Endothelial cell of umbilical vein (primary cell): Measurements from ENCODE around the gene PPP1R7. TPM values are rescaled to one million over a fixed set of nuclear protein-coding genes. Genes with fewer than 3 reads are reported as not detected.

Experiments
- BruUV-seq: library from RNA; stranded (reverse); fragments of 400-500 nt; replicated peaks from 2 replicates; lab custom pipeline; 2021; lab: Mats Ljungman, UMichigan
- CTCF ChIA-PET: fragments of 300-600, 350-600 bp; sonication (Branson Sonifier 250); formaldehyde crosslinking; loops from one replicate; lab custom pipeline; 2021; ENCODE audit warnings: antibody characterized with exemption, inconsistent platforms; lab: Charles Lee
- POLR2A ChIA-PET: fragments of 300-600, 350-600 bp; sonication (Branson Sonifier 250); formaldehyde crosslinking; loops from one replicate; lab custom pipeline; 2021; ENCODE audit warnings: antibody characterized with exemption, inconsistent platforms; lab: Charles Lee
- DNase-seq: peaks from one replicate; pipeline ENCODE4 v3.0.0-alpha.2; 2011; ENCODE audit warnings: low read depth, low spot score
- FAIRE-seq: peaks from 2 replicates; lab custom pipeline; 2011; peaks lifted over from hg19 to GRCh38; lab: Jason Lieb, UNC
- H2AFZ ChIP-seq: 2 replicates; pipeline ENCODE4 v1.6.0; 2012; ENCODE audit warnings: low read depth, low read length, control low read depth, inconsistent platforms
- H3K27ac ChIP-seq: 2 replicates; pipeline ENCODE4 v1.5.1; 2011; ENCODE audit warnings: low read depth, mild to moderate bottlenecking, control low read depth, low read length, moderate library complexity; ENCODE audit not compliant: insufficient read depth
- H3K27me3 ChIP-seq, 2 experiments: 2 replicates each; pipeline versions ENCODE4 v1.6.0 to v1.6.1; 2011; ENCODE audit warnings: low read length in 2 of 2, mixed read lengths in 1 of 2; ENCODE audit not compliant: control insufficient read depth in 2 of 2, insufficient read depth in 2 of 2
- H3K36me3 ChIP-seq, 2 experiments: 2 replicates in 1 of 2; 3 replicates in 1 of 2; pipeline ENCODE4 v1.5.1; 2011; ENCODE audit warnings: low read length in 2 of 2, mild to moderate bottlenecking in 1 of 2, moderate library complexity in 1 of 2; ENCODE audit not compliant: control insufficient read depth in 2 of 2, insufficient read depth in 2 of 2; ENCODE audit errors: extremely low read depth in 1 of 2
- H3K4me1 ChIP-seq: 3 replicates; pipeline ENCODE4 v1.5.1; 2011; ENCODE audit warnings: mild to moderate bottlenecking, low read length; ENCODE audit not compliant: control insufficient read depth, insufficient read depth; ENCODE audit errors: extremely low read depth
- H3K4me2 ChIP-seq: 2 replicates; pipeline ENCODE4 v1.6.1; 2011; ENCODE audit warnings: low read length, control low read depth, mixed read lengths; ENCODE audit not compliant: insufficient read depth
- H3K4me3 ChIP-seq, 3 experiments: fragments of 200-600 bp in 1 of 3; sonication (generic), shearing (Covaris generic) in 1 of 3; replicated peaks in 1 of 3; 2 replicates each; pipeline ENCODE4 v1.5.1; 2011 to 2016; ENCODE audit warnings: control low read depth in 3 of 3, low read length in 3 of 3, mild to moderate bottlenecking in 2 of 3, inconsistent platforms in 1 of 3, low read depth in 1 of 3, moderate library complexity in 1 of 3; ENCODE audit not compliant: insufficient read depth in 1 of 3
- H3K79me2 ChIP-seq: 2 replicates; pipeline ENCODE4 v1.6.0; 2012; ENCODE audit warnings: low read length, inconsistent platforms; ENCODE audit not compliant: control insufficient read depth, insufficient read depth
- H3K9ac ChIP-seq: replicated peaks from 2 replicates; pipeline ENCODE3; 2011; ENCODE audit warnings: low read length, control low read depth; ENCODE audit not compliant: insufficient read depth; ENCODE audit errors: extremely low read depth
- H3K9me1 ChIP-seq: replicated peaks from 3 replicates; pipeline ENCODE4 v1.6.0; 2011; ENCODE audit warnings: mild to moderate bottlenecking, low read length; ENCODE audit not compliant: control insufficient read depth, insufficient read depth; ENCODE audit errors: extremely low read depth
- H3K9me3 ChIP-seq: replicated peaks from 2 replicates; pipeline ENCODE4 v1.5.1; 2012; ENCODE audit warnings: low read length, inconsistent platforms; ENCODE audit not compliant: control insufficient read depth, insufficient read depth
- H4K20me1 ChIP-seq: replicated peaks from 2 replicates; pipeline ENCODE3; 2011; ENCODE audit warnings: mild to moderate bottlenecking, low read length; ENCODE audit not compliant: control insufficient read depth, insufficient read depth; ENCODE audit errors: extremely low read depth
- EZH2 ChIP-seq: IDR thresholded peaks from 2 replicates; pipeline ENCODE4 v1.6.1; 2012; ENCODE audit warnings: borderline replicate concordance, low read depth, mild to moderate bottlenecking, moderate library complexity, low read length, inconsistent platforms; ENCODE audit not compliant: severe bottlenecking
- JUN ChIP-seq: IDR thresholded peaks from 2 replicates; pipeline ENCODE4 v1.6.1; 2011; ENCODE audit warnings: borderline replicate concordance, low read depth; ENCODE audit not compliant: insufficient read length, insufficient read depth
- MYC ChIP-seq: IDR thresholded peaks from one replicate; pipeline ENCODE4 v1.6.1; 2011; ENCODE audit warnings: mild to moderate bottlenecking, low read depth, low read length
- POLR2A ChIP-seq: IDR thresholded peaks from 2 replicates; pipeline ENCODE4 v1.6.1; 2012; ENCODE audit warnings: low read depth, mild to moderate bottlenecking, control low read depth, low read length
- POLR2AphosphoS5 ChIP-seq: IDR thresholded peaks from 2 replicates; pipeline ENCODE4 v1.6.1; 2012; ENCODE audit warnings: low read depth, mild to moderate bottlenecking, control low read depth, low read length, moderate library complexity; ENCODE audit not compliant: insufficient read depth
- dilution Hi-C: fragments of 300-500 bp; cut with MboI; formaldehyde crosslinking; loops from one replicate; pipeline ENCODE4 v1.15.0; 2019; ENCODE audit warnings: low sequenced_read_pairs; ENCODE audit not compliant: extremely low pct_ligation_motif_present
- intact Hi-C: fragments of 100-400 bp; cut with micrococcal nuclease; formaldehyde crosslinking; loops from one replicate; pipeline ENCODE4 v1.10.0; 2022
- polyA plus RNA-seq, 4 experiments: library from polyadenylated mRNA; depleted of rRNA in 3 of 4; stranded (reverse) in 3 of 4; unstranded in 1 of 4; fragments of >200 nt; gene quantifications; 2 replicates each; pipeline versions ENCODE4 v1.2.1 to v1.2.3, GENCODE V29; 2011 to 2012; ENCODE audit warnings: missing spikeins in 1 of 4
- total RNA-seq: library from RNA; stranded (reverse); gene quantifications from 2 replicates; pipeline ENCODE4 v1.2.3, GENCODE V29; 2021
- TF ChIP-seq, protein P1 (sequence below), 2 donors: IDR thresholded peaks; 1 replicate in 1 of 2; 2 replicates in 1 of 2; pipeline ENCODE4 v1.5.1; 2011; ENCODE audit warnings: low read length in 2 of 2, mild to moderate bottlenecking in 2 of 2, moderate library complexity in 2 of 2, control low read depth in 1 of 2, inconsistent platforms in 1 of 2, low read depth in 1 of 2; ENCODE audit not compliant: insufficient read depth in 1 of 2; ENCODE audit errors: extremely low read depth in 1 of 2
- TF ChIP-seq, protein P2 (sequence below): IDR thresholded peaks from 2 replicates; pipeline ENCODE4 v1.6.1; 2011; ENCODE audit not compliant: insufficient read depth, insufficient read length

PPP1R7 gene
- total and polyA plus RNA-seq, 2 donors (not counting 3 experiments of a cell fraction or from before 2014, with no cell fraction given) = 30.3 to 60.8 TPM

DNA sequence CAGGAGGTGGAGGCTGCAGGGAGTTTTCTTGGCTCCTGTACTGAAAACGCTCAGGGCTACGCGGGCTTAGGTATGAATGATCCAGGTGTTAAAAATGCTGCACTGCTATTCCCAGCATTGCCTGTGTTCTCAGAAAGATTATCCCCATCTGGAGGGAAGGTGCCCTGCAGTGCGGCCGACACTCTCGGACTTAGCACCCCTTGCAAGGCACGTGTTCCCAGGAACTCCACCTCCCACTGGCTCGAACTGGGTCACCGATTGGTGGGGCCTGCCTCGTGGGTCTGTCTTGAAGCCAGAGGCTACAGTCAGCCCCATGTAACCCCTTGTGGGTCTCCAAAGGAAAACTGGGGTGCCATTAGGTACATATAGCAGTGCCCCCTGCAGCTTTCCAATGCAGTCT, 63.9 kb downstream of the PPP1R7 start:
- Histone ChIP-seq H3K9ac (no peak overlapping the region), H3K4me1 (peaks cover 5% of the 10 kb centered on the region), H3K36me3 (no peaks in the 10 kb centered on the region), H3K9me3 (no peaks in the 10 kb centered on the region), H3K9me1 (no peaks in the 10 kb centered on the region), H3K27me3 (no peaks in the 10 kb centered on the region), H3K4me3 (no peak overlapping the region), H3K4me2 (no peak overlapping the region), H3K27ac (no peak overlapping the region), H2AFZ (no peak overlapping the region), H3K79me2 (no peaks in the 10 kb centered on the region), H4K20me1 (no peaks in the 10 kb centered on the region)
- dilution Hi-C loops = no loop called here
- DNase-seq (no peak), FAIRE-seq (no peak)
- no TSS peak for BruUV-seq
- intact Hi-C loops = loop anchor here (10.0 kb wide), 1 partner anchor 219 kb away; the partner anchor contains the start of gene SNED1
- TF ChIP-seq, protein P1, sequence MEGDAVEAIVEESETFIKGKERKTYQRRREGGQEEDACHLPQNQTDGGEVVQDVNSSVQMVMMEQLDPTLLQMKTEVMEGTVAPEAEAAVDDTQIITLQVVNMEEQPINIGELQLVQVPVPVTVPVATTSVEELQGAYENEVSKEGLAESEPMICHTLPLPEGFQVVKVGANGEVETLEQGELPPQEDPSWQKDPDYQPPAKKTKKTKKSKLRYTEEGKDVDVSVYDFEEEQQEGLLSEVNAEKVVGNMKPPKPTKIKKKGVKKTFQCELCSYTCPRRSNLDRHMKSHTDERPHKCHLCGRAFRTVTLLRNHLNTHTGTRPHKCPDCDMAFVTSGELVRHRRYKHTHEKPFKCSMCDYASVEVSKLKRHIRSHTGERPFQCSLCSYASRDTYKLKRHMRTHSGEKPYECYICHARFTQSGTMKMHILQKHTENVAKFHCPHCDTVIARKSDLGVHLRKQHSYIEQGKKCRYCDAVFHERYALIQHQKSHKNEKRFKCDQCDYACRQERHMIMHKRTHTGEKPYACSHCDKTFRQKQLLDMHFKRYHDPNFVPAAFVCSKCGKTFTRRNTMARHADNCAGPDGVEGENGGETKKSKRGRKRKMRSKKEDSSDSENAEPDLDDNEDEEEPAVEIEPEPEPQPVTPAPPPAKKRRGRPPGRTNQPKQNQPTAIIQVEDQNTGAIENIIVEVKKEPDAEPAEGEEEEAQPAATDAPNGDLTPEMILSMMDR (IDR thresholded peaks at IDR 0.05; ENCODE audit: extremely low read depth in 1 of 2, insufficient read depth in 1 of 2, low read depth in 1 of 2, low read length in 2 of 2) = no peak
- TF ChIP-seq EZH2 (no peak), POLR2AphosphoS5 (no peak), JUN (no peak), POLR2A (no peak), MYC (no peak)
- TF ChIP-seq, protein P2, sequence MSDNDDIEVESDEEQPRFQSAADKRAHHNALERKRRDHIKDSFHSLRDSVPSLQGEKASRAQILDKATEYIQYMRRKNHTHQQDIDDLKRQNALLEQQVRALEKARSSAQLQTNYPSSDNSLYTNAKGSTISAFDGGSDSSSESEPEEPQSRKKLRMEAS = no peak
- POLR2A ChIA-PET = no interaction called here
- CTCF ChIA-PET = no interaction called here
